ENCODE data around the gene EWSR1. TPM values are rescaled to one million over a fixed set of nuclear protein-coding genes. Genes with fewer than 3 reads are reported as not detected.

Gene EWSR1
- polyA plus RNA-seq, 1 donor from 2014 or later: 277 TPM

DNA sequence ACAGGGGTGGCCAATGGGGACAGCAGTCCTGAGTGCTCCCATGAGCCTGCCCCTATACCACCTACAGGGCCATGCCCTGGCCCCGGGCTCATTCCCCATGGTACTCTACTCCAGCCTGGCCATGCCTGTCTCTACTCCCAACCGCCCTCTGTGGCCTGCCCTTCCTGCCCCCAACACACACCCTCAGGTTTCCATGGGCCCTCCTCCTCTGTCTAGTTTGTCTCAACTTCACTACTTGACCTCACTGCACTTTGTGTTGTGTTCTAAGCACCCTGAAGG is 73.7 kb downstream of the EWSR1 start:
- H3K27ac ChIP-seq (ENCODE audit: low read length): no peak overlapping the region
- H3K9ac ChIP-seq (ENCODE audit: low read length): no peak overlapping the region

DNA sequence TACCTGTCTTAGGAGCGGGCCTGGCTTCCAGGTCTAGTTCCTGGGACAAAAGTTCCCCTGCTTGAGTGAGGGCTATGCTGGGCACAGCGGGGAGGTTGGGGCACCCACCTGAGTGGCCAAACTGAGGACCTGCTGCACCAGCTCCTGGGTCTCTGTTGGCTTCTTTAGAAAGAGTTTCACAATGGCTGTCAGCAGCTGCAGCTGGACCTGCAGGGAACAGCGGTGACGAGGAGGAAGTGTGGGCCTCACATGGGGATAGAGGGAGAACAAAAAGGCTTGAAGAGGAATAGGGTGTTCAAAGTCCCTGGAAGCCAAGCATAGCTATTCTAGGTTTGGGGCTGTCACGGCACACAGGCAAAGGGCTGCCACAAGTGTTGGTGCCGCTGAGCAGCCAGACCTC is 74.1 kb downstream of the EWSR1 start:
- Histone ChIP-seq H3K36me3 (ENCODE audit: insufficient read depth, low read length) (no peaks in the 10 kb centered on the region), H3K27ac (ENCODE audit: low read length) (no peak overlapping the region), H3K4me3 (ENCODE audit: low read length) (no peak overlapping the region), H3K9me2 (ENCODE audit: insufficient read depth, low read length) (no peaks in the 10 kb centered on the region), H2AFZ (ENCODE audit: low read depth, low read length) (no peak overlapping the region), H3K9ac (ENCODE audit: low read length) (no peak overlapping the region), H4K20me1 (ENCODE audit: insufficient read depth) (no peaks in the 10 kb centered on the region), H3K79me2 (replicated peaks; ENCODE audit: insufficient read depth, low read length) (no peaks in the 10 kb centered on the region), H3K27me3 (ENCODE audit: insufficient read depth, low read depth, low read length) (no peaks in the 10 kb centered on the region), H3K4me2 (ENCODE audit: low read length) (no peak overlapping the region), H3K9me3 (ENCODE audit: low read length) (no peaks in the 10 kb centered on the region), H3F3A (ENCODE audit: insufficient read depth, low read length, poor library complexity, severe bottlenecking) (no peaks in the 10 kb centered on the region)
- TF ChIP-seq MXI1 (conservative IDR thresholded peaks at IDR 0.05; ENCODE audit: poor library complexity, severe bottlenecking): no peak
- no peak for TF ChIP-seq RAD21 (conservative IDR thresholded peaks at IDR 0.05)
- no peak for TF ChIP-seq TAF1 (IDR thresholded peaks at IDR 0.05; ENCODE audit: low read depth)
- TF ChIP-seq, protein P1, sequence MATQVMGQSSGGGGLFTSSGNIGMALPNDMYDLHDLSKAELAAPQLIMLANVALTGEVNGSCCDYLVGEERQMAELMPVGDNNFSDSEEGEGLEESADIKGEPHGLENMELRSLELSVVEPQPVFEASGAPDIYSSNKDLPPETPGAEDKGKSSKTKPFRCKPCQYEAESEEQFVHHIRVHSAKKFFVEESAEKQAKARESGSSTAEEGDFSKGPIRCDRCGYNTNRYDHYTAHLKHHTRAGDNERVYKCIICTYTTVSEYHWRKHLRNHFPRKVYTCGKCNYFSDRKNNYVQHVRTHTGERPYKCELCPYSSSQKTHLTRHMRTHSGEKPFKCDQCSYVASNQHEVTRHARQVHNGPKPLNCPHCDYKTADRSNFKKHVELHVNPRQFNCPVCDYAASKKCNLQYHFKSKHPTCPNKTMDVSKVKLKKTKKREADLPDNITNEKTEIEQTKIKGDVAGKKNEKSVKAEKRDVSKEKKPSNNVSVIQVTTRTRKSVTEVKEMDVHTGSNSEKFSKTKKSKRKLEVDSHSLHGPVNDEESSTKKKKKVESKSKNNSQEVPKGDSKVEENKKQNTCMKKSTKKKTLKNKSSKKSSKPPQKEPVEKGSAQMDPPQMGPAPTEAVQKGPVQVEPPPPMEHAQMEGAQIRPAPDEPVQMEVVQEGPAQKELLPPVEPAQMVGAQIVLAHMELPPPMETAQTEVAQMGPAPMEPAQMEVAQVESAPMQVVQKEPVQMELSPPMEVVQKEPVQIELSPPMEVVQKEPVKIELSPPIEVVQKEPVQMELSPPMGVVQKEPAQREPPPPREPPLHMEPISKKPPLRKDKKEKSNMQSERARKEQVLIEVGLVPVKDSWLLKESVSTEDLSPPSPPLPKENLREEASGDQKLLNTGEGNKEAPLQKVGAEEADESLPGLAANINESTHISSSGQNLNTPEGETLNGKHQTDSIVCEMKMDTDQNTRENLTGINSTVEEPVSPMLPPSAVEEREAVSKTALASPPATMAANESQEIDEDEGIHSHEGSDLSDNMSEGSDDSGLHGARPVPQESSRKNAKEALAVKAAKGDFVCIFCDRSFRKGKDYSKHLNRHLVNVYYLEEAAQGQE (IDR thresholded peaks at IDR 0.05; ENCODE audit: borderline replicate concordance): no peak
- no peak for TF ChIP-seq POLR2AphosphoS5 (IDR thresholded peaks at IDR 0.05)

More for the DNA sequence above, 73.7 kb downstream of the EWSR1 start:
- H3K36me3 ChIP-seq (ENCODE audit: insufficient read depth, low read length): no peaks in the 10 kb centered on the region
- H3K9me2 ChIP-seq (ENCODE audit: insufficient read depth, low read length): no peaks in the 10 kb centered on the region
- H3K27me3 ChIP-seq (ENCODE audit: insufficient read depth, low read depth, low read length): no peaks in the 10 kb centered on the region
- H2AFZ ChIP-seq (ENCODE audit: low read depth, low read length): no peak overlapping the region
- H3F3A ChIP-seq (ENCODE audit: insufficient read depth, low read length, poor library complexity, severe bottlenecking): no peaks in the 10 kb centered on the region
- TF ChIP-seq RAD21 (conservative IDR thresholded peaks at IDR 0.05) (no peak), POLR2AphosphoS5 (IDR thresholded peaks at IDR 0.05) (no peak), MXI1 (conservative IDR thresholded peaks at IDR 0.05; ENCODE audit: poor library complexity, severe bottlenecking) (no peak), SMC3 (conservative IDR thresholded peaks at IDR 0.05; ENCODE audit: poor library complexity) (no peak), EZH2 (IDR thresholded peaks at IDR 0.05; ENCODE audit: borderline replicate concordance, insufficient read depth, low read length, poor library complexity, severe bottlenecking) (no peak), TAF1 (IDR thresholded peaks at IDR 0.05; ENCODE audit: low read depth) (no peak), EP300 (conservative IDR thresholded peaks at IDR 0.05; ENCODE audit: poor library complexity, severe bottlenecking) (no peak)
- TF ChIP-seq, protein P1 (IDR thresholded peaks at IDR 0.05; ENCODE audit: borderline replicate concordance): no peak
- TF ChIP-seq, protein P2, sequence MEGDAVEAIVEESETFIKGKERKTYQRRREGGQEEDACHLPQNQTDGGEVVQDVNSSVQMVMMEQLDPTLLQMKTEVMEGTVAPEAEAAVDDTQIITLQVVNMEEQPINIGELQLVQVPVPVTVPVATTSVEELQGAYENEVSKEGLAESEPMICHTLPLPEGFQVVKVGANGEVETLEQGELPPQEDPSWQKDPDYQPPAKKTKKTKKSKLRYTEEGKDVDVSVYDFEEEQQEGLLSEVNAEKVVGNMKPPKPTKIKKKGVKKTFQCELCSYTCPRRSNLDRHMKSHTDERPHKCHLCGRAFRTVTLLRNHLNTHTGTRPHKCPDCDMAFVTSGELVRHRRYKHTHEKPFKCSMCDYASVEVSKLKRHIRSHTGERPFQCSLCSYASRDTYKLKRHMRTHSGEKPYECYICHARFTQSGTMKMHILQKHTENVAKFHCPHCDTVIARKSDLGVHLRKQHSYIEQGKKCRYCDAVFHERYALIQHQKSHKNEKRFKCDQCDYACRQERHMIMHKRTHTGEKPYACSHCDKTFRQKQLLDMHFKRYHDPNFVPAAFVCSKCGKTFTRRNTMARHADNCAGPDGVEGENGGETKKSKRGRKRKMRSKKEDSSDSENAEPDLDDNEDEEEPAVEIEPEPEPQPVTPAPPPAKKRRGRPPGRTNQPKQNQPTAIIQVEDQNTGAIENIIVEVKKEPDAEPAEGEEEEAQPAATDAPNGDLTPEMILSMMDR (IDR thresholded peaks at IDR 0.05; ENCODE audit: poor library complexity, severe bottlenecking): no peak
- no peaks in the 10 kb centered on the region for H3K9me3 ChIP-seq (ENCODE audit: low read length)
- no peak overlapping the region for H3K4me3 ChIP-seq (ENCODE audit: low read length)
- no peaks in the 10 kb centered on the region for H4K20me1 ChIP-seq (ENCODE audit: insufficient read depth)
- no peaks in the 10 kb centered on the region for H3K79me2 ChIP-seq (replicated peaks; ENCODE audit: insufficient read depth, low read length)
- no peak overlapping the region for H3K4me2 ChIP-seq (ENCODE audit: low read length)

Measured in neural cell (in vitro differentiated cells).